HT-29 (cell line): ENCODE measurements around the gene MDGA2. TPM values are rescaled to one million over a fixed set of nuclear protein-coding genes. Genes with fewer than 3 reads are reported as not detected.
"Not testable (repeated sequence)": the region's sequence is repeated elsewhere in the genome, so short reads cannot be mapped to it uniquely, and the experiment has no call there.

Experiments
- DNase-seq: peaks from one replicate; pipeline ENCODE4 v3.0.0-alpha.2; 2015; ENCODE audit warnings: low spot score
- small RNA-seq: library from RNA; depleted of rRNA; stranded (forward); fragments of <200 nt; gene quantifications from one replicate; pipeline ENCODE3, GENCODE V24; 2014
- total RNA-seq: library from RNA; depleted of rRNA; stranded (reverse); fragments of >200 nt; shearing (Covaris generic); gene quantifications from 2 replicates; pipeline ENCODE4 v1.2.3, GENCODE V29; 2014

Gene MDGA2
- total RNA-seq, 1 experiment from 2014 or later: not detected

- DNase-seq: no peak
These were observed 711.0 kb downstream of the MDGA2 start for GRCh38 chr14:46964378-46964777.

GRCh38 chr14:46951103-46951502, 724.3 kb downstream of the MDGA2 start:
- DNase-seq: no peak

- DNase-seq: no peak
These were observed 734.8 kb downstream of the MDGA2 start for GRCh38 chr14:46940611-46941010.

- DNase-seq: no peak
These were observed 754.9 kb downstream of the MDGA2 start for GRCh38 chr14:46920542-46920941.

- not testable (repeated sequence) for DNase-seq
These were observed 759.9 kb downstream of the MDGA2 start for GRCh38 chr14:46915539-46915938.

DNA sequence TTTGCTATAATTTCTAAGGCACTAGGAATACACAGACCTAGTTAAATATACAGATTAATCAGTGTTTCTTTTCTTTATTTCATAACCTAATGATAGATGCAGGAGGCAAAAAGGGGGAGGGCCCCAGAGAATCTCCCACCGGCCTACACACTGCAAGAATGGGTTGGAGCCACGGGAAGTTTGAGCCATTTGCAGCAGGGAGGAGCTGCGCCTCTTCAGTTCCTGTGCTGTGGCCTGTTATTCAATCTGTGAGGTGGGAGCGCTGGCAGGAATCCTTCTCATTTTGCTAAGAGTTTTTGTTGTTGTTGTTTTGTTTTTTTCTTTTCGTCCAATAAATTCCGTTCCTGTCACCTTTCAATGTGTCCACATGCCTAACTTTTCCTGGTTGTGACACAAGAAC, 772.6 kb downstream of the MDGA2 start:
- DNase-seq: no peak

DNA sequence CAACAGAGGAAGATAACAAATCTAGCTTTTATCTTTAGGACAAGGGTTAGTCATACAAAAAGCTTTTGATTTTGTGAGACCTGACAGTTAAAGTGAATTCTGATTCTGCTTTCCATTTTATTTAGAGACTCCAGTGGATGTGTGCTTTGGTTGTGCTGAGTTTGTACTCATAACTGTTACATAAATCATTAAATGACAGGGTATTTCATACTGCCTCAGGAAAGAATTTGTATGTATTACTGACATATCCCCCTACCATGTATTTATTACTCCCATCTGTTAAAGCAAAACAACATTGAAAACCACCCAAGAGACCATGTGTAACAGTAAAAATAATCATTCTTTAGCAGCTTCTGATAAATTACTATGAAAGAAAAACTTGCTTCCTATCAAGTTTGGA, 780.9 kb downstream of the MDGA2 start:
- no peak for DNase-seq

- no peak for DNase-seq
These were observed 788.3 kb downstream of the MDGA2 start for GRCh38 chr14:46887144-46887543.

GRCh38 chr14:46885566-46885965, 789.8 kb downstream of the MDGA2 start:
- DNase-seq: peak; percentile 1

- DNase-seq: no peak
These were observed 813.7 kb downstream of the MDGA2 start for GRCh38 chr14:46861753-46862152.

DNA sequence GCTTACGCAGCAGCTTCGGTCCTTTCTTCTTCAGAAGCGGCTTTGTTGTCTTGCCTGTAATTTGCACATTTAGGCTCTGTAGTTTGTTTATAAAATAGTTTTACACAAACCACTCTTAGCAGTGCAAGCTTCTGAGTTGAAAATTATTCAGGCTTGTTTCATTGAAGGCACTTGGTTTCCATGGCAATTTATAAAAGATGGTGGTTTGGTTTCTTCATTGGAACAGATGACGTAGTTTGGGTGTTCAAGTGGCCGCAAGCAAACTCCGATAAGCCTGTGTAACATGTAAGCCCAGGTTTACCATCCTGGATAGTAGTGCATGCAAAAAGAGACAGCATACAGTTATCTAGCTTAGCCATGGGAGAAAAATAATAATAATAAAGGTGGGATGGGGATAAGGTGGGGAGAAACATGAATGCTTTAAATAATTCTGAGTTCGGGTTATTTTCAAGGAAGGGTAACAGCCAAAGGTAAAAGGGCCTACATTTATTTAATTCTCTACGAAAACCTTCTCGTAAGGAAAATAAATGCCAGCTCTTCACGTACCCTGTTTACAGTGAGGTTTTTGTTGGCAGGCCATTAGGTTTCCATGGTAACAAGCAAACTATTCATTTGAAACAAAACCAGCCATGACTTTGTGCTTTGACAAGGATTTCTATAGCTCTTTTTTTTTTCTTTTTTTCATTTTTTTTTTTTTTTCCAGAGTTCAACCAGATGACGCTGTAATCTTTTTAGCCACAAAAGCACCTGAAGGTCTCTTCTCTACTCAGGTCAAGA, 834.3 kb downstream of the MDGA2 start:
- DNase-seq: no peak

DNA sequence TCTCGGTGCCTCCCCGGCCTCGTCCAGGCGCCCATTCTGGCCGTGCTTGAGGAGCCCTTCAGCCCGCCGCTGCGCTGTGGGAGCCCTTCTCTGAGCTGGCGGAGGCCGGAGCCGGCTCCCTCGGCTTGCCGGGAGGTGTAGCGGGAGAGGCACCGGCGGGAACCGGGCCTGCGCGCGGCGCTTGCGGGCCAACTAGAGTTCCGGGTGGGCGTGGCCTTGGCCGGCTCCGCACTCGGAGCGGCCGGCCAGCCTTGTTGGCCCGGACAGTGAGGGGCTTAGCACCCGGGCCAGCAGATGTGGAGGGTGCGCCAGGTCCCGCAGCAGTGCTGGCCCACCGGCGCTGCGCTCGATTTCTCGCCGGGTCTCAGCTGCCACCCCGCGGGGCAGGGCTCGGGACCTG, 855.1 kb downstream of the MDGA2 start:
- DNase-seq: no peak

- no peak for DNase-seq
These were observed 856.3 kb downstream of the MDGA2 start for GRCh38 chr14:46819117-46819516.

DNA sequence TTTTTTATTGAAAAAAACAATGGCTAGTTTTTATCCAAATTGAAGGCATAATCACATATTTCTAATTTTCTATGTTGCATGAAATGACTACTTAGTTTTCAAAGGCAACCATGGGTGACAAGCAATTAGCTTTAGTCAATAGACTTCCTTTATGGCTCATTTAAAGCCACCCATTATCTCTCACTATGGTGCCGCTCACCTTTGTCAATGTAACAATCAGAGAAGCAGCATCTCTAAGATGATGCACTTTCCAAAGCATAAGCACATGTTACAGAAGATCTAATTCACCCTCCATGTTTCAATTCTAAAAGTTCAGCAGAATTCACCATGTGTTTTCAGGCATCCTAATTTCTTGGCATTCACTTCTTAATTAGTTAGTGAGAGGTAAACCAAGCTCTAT, 857.3 kb downstream of the MDGA2 start:
- no peak for DNase-seq

DNA sequence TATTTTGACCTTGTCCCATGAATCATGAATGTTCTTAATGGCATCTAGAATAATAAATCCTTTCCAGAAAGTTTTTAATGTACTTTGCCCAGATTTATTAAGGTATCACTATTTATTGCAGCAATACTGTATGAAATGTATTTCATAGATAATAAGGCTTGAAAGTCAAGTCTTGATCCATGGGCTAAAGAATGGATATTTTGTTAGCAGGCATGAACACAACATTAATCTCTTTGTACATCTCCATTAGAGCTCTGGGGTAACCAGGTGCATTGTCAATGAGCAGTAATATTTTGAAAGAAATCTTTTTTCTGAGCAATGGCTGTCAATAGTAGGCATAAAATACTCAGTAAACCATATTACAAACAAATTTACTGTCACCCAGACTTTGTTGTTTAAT, 882.3 kb downstream of the MDGA2 start:
- no peak for DNase-seq

Small RNAs within 50 kb of the gene (small RNA-seq; reads per million reads assigned to genes)
- gene RF00402: not detected
